Right lobe of liver (tissue), 4 donors: Measurements from ENCODE around the gene CDON.

Experiments
- POLR2A ChIP-seq: fragments of 450-650 bp; IDR thresholded peaks from one replicate; pipeline ENCODE4 v1.6.1; 2017; ENCODE audit warnings: antibody characterized with exemption, mild to moderate bottlenecking
- TF ChIP-seq, protein P1 (sequence below), 4 donors: fragments of 200-600 bp in 3 of 4; fragments of 450-650 bp in 1 of 4; IDR thresholded peaks; one replicate each; pipeline versions ENCODE4 v1.5.1 to v1.8.0; 2016 to 2022; ENCODE audit warnings: antibody characterized with exemption in 4 of 4, mild to moderate bottlenecking in 2 of 4
- donor health status: DM: no; HTN: no; CAD: no.
- donor health status: DM: no; HTN: no; CAD: no.
- donor health status: DM: no; HTN: yes; CAD: no.

DNA sequence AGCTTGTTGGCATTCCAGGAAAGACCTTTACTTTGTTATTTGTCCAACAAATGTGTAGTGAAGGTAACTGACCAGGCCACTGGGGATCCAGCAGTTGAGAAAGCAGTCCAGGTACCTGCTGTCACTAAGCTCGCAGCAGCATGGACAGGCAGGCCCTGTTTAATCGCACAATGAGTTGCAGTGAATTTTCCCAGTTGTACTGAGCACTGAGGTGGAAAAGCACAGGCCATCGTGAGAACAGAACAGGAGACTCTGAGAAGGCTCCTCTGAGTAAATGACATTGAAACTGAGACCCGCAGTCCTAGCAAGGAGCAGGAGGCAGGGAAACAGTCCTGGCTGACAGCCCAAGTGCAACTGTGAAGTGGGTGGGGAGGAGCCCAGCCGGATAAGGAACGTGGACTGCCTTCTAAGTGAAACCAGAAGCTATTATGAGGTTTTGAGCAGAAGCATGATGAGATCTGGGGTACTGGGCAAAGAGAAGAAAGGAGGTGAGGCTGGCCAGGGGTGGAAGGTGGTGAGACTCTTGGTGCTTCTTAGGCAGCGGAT lies 39.8 kb upstream of the CDON start:
- TF ChIP-seq POLR2A, result no peak
- TF ChIP-seq, protein P1, sequence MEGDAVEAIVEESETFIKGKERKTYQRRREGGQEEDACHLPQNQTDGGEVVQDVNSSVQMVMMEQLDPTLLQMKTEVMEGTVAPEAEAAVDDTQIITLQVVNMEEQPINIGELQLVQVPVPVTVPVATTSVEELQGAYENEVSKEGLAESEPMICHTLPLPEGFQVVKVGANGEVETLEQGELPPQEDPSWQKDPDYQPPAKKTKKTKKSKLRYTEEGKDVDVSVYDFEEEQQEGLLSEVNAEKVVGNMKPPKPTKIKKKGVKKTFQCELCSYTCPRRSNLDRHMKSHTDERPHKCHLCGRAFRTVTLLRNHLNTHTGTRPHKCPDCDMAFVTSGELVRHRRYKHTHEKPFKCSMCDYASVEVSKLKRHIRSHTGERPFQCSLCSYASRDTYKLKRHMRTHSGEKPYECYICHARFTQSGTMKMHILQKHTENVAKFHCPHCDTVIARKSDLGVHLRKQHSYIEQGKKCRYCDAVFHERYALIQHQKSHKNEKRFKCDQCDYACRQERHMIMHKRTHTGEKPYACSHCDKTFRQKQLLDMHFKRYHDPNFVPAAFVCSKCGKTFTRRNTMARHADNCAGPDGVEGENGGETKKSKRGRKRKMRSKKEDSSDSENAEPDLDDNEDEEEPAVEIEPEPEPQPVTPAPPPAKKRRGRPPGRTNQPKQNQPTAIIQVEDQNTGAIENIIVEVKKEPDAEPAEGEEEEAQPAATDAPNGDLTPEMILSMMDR (IDR thresholded peaks at IDR 0.05), result no peak
